H9 (cell line): ENCODE results near the gene EPS8L1. TPM values are rescaled to one million over a fixed set of nuclear protein-coding genes. Genes with fewer than 3 reads are reported as not detected.

Source experiments
- DNase-seq: peaks from one replicate; pipeline ENCODE4 v3.0.0-alpha.2; 2017
- H2AFZ ChIP-seq: one replicate; pipeline ENCODE4 v1.6.1; 2013; ENCODE audit warnings: mild to moderate bottlenecking, low read length, control low read depth, moderate library complexity
- H2AK5ac ChIP-seq: 2 replicates; pipeline ENCODE4 v1.6.1; 2013; ENCODE audit warnings: low read length, control low read depth, mixed read lengths; ENCODE audit not compliant: insufficient read length
- H2BK120ac ChIP-seq: one replicate; pipeline ENCODE4 v1.6.1; 2013; ENCODE audit warnings: low read depth, mild to moderate bottlenecking, low read length, control low read depth, inconsistent platforms; ENCODE audit not compliant: poor library complexity, severe bottlenecking
- H2BK12ac ChIP-seq: 2 replicates; pipeline ENCODE4 v1.6.1; 2013; ENCODE audit warnings: low read length, control low read depth, mixed read lengths, low read depth; ENCODE audit not compliant: insufficient read length
- H2BK15ac ChIP-seq: 2 replicates; pipeline ENCODE4 v1.6.1; 2013; ENCODE audit warnings: low read depth, low read length, control low read depth
- H2BK20ac ChIP-seq: one replicate; pipeline ENCODE4 v1.6.1; 2013; ENCODE audit warnings: low read depth, mild to moderate bottlenecking, low read length, control low read depth, inconsistent platforms; ENCODE audit not compliant: poor library complexity, severe bottlenecking
- H2BK5ac ChIP-seq: 2 replicates; pipeline ENCODE4 v1.6.1; 2013; ENCODE audit warnings: low read length, control low read depth, mixed read lengths; ENCODE audit not compliant: insufficient read length
- H3K14ac ChIP-seq: 2 replicates; pipeline ENCODE4 v1.6.1; 2013; ENCODE audit warnings: low read length, control low read depth; ENCODE audit not compliant: insufficient read depth
- H3K18ac ChIP-seq: 2 replicates; pipeline ENCODE4 v1.6.1; 2013; ENCODE audit warnings: low read depth, mild to moderate bottlenecking, mixed read lengths, low read length, control low read depth; ENCODE audit not compliant: insufficient read length
- H3K23ac ChIP-seq: 2 replicates; pipeline ENCODE4 v1.6.1; 2013; ENCODE audit warnings: low read length, control low read depth, mixed read lengths, low read depth; ENCODE audit not compliant: insufficient read length
- H3K23me2 ChIP-seq: 2 replicates; pipeline ENCODE4 v1.6.1; 2013; ENCODE audit warnings: low read depth, mild to moderate bottlenecking, mixed read lengths, low read length, control low read depth; ENCODE audit not compliant: insufficient read length, poor library complexity, severe bottlenecking
- H3K27ac ChIP-seq: 2 replicates; pipeline ENCODE4 v1.5.1; 2013; ENCODE audit warnings: low read length, control low read depth, mixed read lengths, low read depth; ENCODE audit not compliant: insufficient read length
- H3K27me3 ChIP-seq: 2 replicates; pipeline ENCODE4 v1.6.1; 2013; ENCODE audit warnings: low read length, control low read depth, inconsistent platforms; ENCODE audit not compliant: insufficient read depth
- H3K4ac ChIP-seq: 2 replicates; pipeline ENCODE4 v1.6.1; 2013; ENCODE audit warnings: low read depth, mild to moderate bottlenecking, control low read depth, inconsistent platforms, low read length, moderate library complexity
- H3K4me1 ChIP-seq: 2 replicates; pipeline ENCODE4 v1.6.1; 2013; ENCODE audit warnings: low read length, control low read depth, inconsistent platforms; ENCODE audit not compliant: insufficient read depth
- H3K4me2 ChIP-seq: 2 replicates; pipeline ENCODE4 v1.6.1; 2013; ENCODE audit warnings: low read length, control low read depth, mixed read lengths; ENCODE audit not compliant: insufficient read length, insufficient read depth
- H3K56ac ChIP-seq: 2 replicates; pipeline ENCODE4 v1.6.1; 2013; ENCODE audit warnings: low read depth, mild to moderate bottlenecking, mixed read lengths, low read length, control low read depth; ENCODE audit not compliant: insufficient read length
- H3K79me1 ChIP-seq: 2 replicates; pipeline ENCODE4 v1.6.1; 2013; ENCODE audit warnings: low read depth, mild to moderate bottlenecking, moderate library complexity, low read length, control low read depth, inconsistent platforms; ENCODE audit not compliant: insufficient read depth, poor library complexity, severe bottlenecking
- H3K79me2 ChIP-seq: 2 replicates; pipeline ENCODE4 v1.6.1; 2013; ENCODE audit warnings: low read length, control low read depth, inconsistent platforms; ENCODE audit not compliant: insufficient read depth
- H3K9ac ChIP-seq: 2 replicates; pipeline ENCODE4 v1.6.1; 2013; ENCODE audit warnings: low read length, control low read depth, mixed read lengths; ENCODE audit not compliant: insufficient read length; ENCODE audit errors: extremely low read depth
- H3K9me3 ChIP-seq: one replicate; pipeline ENCODE4 v1.6.1; 2013; ENCODE audit warnings: low read depth, low read length, inconsistent platforms; ENCODE audit not compliant: control insufficient read depth
- H3T11ph ChIP-seq: one replicate; pipeline ENCODE4 v1.6.1; 2013; ENCODE audit warnings: mild to moderate bottlenecking, low read length, control low read depth, inconsistent platforms
- H4K20me1 ChIP-seq: one replicate; pipeline ENCODE4 v1.6.1; 2013; ENCODE audit not compliant: control insufficient read depth, insufficient read length, insufficient read depth
- H4K5ac ChIP-seq: 2 replicates; pipeline ENCODE4 v1.6.1; 2013; ENCODE audit warnings: low read depth, mild to moderate bottlenecking, mixed read lengths, low read length, control low read depth; ENCODE audit not compliant: insufficient read length
- H4K8ac ChIP-seq: replicated peaks from 2 replicates; pipeline ENCODE4 v1.6.1; 2013; ENCODE audit warnings: low read length, control low read depth, mixed read lengths, low read depth; ENCODE audit not compliant: insufficient read length
- H4K91ac ChIP-seq: 2 replicates; pipeline ENCODE4 v1.6.1; 2013; ENCODE audit warnings: low read depth, mild to moderate bottlenecking, moderate library complexity, mixed read lengths, low read length, control low read depth; ENCODE audit not compliant: insufficient read length
- H3K27ac Mint-ChIP-seq, 3 experiments: 2 replicates in 2 of 3; 3 replicates in 1 of 3; pipeline ENCODE4 v1.8.0; 2020 to 2021; ENCODE audit warnings: mixed read lengths in 3 of 3, mild to moderate bottlenecking in 1 of 3, moderate library complexity in 1 of 3
- H3K27me3 Mint-ChIP-seq: 2 replicates; pipeline ENCODE4 v1.8.0; 2021; ENCODE audit warnings: low read depth, mild to moderate bottlenecking, moderate library complexity, mixed read lengths
- H3K36me3 Mint-ChIP-seq, 3 experiments: 2 replicates in 2 of 3; 3 replicates in 1 of 3; pipeline ENCODE4 v1.8.0; 2020 to 2021; ENCODE audit warnings: low read depth in 3 of 3, mixed read lengths in 3 of 3; ENCODE audit not compliant: insufficient read depth in 1 of 3
- H3K4me1 Mint-ChIP-seq, 2 experiments: 2 replicates each; pipeline ENCODE4 v1.8.0; 2020; ENCODE audit warnings: mixed read lengths in 2 of 2
- H3K4me3 Mint-ChIP-seq, 2 experiments: 2 replicates in 1 of 2; 3 replicates in 1 of 2; pipeline ENCODE4 v1.8.0; 2020 to 2021; ENCODE audit warnings: mild to moderate bottlenecking in 2 of 2, mixed read lengths in 2 of 2, moderate library complexity in 1 of 2
- H3K9me3 Mint-ChIP-seq, 2 experiments: 2 replicates in 1 of 2; 3 replicates in 1 of 2; pipeline ENCODE4 v1.8.0; 2020; ENCODE audit warnings: mild to moderate bottlenecking in 2 of 2, mixed read lengths in 2 of 2, moderate library complexity in 1 of 2
- CTCF ChIP-seq: fragments of 200-600 bp; sonication (generic); conservative IDR thresholded peaks from 3 replicates; pipeline ENCODE4 v1.8.0; 2021; ENCODE audit warnings: antibody characterized with exemption, mild to moderate bottlenecking
- WGBS: extraction: QIAGEN DNeasy Blood & Tissue Kit; methylation state at CpG from one replicate; pipeline ENCODE4 v1.1.7; 2013; ENCODE audit warnings: missing lambda C conversion rate, low lambda C conversion rate, mixed read lengths; ENCODE audit not compliant: insufficient read length; ENCODE audit errors: extremely low coverage; 5-methylcytosine and 5-hydroxymethylcytosine counted together
- total RNA-seq: library from RNA; stranded (reverse); gene quantifications from 2 replicates; pipeline ENCODE4 v1.2.1, GENCODE V29; 2021

EPS8L1 gene
- total RNA-seq, 1 experiment from 2014 or later: 24.0 TPM

GRCh38 chr19:55088543-55089341 is 13.1 kb downstream of the EPS8L1 start:
- no peak overlapping the region for H3K56ac ChIP-seq
- no peak overlapping the region for H3K14ac ChIP-seq
- no peak overlapping the region for H3K27ac ChIP-seq
- H3K23ac ChIP-seq: no peak overlapping the region
- Mint-ChIP-seq H3K27me3 (peaks cover 34% of the 10 kb centered on the region), H3K9me3 (no peaks in the 10 kb centered on the region), H3K36me3 (peaks cover 14 to 26% (median 24%) of the 10 kb centered on the region in 3 experiments; a peak in 6 of 7 replicates), H3K4me3 (peak overlapping the region; percentile 73 to 82), H3K4me1 (peaks cover 30 to 48% of the 10 kb centered on the region in 2 experiments), H3K27ac (peak overlapping the region in 2 of 3 experiments; percentile 80 to 93; a peak in 4 of 7 replicates)
- peak; percentile 96 for TF ChIP-seq CTCF
- no peak overlapping the region for H2AFZ ChIP-seq
- peaks cover 20% of the 10 kb centered on the region for H3K23me2 ChIP-seq
- no peak overlapping the region for H2AK5ac ChIP-seq
- H3K79me2 ChIP-seq: no peaks in the 10 kb centered on the region
- H2BK20ac ChIP-seq: no peak overlapping the region
- H2BK5ac ChIP-seq: no peak overlapping the region
- H3K18ac ChIP-seq: no peak overlapping the region
- H3K4ac ChIP-seq: no peak overlapping the region
- H3K27me3 ChIP-seq: no peaks in the 10 kb centered on the region
- peak overlapping the region; percentile 73 for H3K4me2 ChIP-seq
- no peak overlapping the region; the same call in 1 of the 2 replicates for H2BK15ac ChIP-seq
- H3T11ph ChIP-seq: no peak overlapping the region
- H2BK120ac ChIP-seq: no peak overlapping the region
- H3K9me3 ChIP-seq: no peaks in the 10 kb centered on the region
- H4K8ac ChIP-seq: no peak overlapping the region
- H4K5ac ChIP-seq: no peak overlapping the region
- no CpG with 5 or more reads among the region's 18 CpGs for WGBS
- H4K20me1 ChIP-seq: peaks cover 2% of the 10 kb centered on the region
- peaks cover 12% of the 10 kb centered on the region; the same call in 1 of the 2 replicates for H3K4me1 ChIP-seq
- no peak overlapping the region for H3K9ac ChIP-seq
- no peak overlapping the region for H4K91ac ChIP-seq
- H3K79me1 ChIP-seq: no peaks in the 10 kb centered on the region
- peak; percentile 86 for DNase-seq
- H2BK12ac ChIP-seq: no peak overlapping the region
